Mammary epithelial cell (primary cell): ENCODE measurements around the gene SLC25A4.

Experiments used
- EZH2 ChIP-seq: IDR thresholded peaks from 2 replicates; pipeline ENCODE4 v1.6.1; 2012; ENCODE audit warnings: low read length, inconsistent platforms, borderline replicate concordance
- TF ChIP-seq, protein P1 (sequence below), 2 donors: IDR thresholded peaks in 1 of 2; conservative IDR thresholded peaks in 1 of 2; 2 replicates each; pipeline ENCODE4 v1.5.1; 2011 to 2012; ENCODE audit warnings: inconsistent platforms in 2 of 2, low read length in 2 of 2, mild to moderate bottlenecking in 2 of 2, control low read depth in 1 of 2, low read depth in 1 of 2; ENCODE audit not compliant: insufficient read depth in 1 of 2; ENCODE audit errors: extremely low read depth in 1 of 2

DNA sequence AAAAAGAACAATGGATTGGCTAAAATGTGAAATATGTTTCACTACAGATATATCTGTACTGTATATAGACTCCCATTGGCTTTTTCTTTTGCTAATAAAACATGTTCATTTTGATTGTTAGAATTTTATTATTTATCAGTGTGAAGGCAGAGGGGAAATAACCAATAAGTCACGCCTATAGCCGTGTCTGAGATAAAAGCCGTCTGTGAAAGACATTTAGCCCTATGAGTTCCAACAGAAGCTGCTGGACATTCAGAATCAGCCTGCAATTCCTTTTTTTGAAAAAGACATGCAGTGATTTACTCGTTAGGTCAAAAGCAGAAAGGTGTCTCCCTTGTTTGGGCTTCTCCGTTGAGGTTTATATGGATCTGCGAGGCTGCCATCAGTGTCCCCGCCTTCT, 24.2 kb upstream of the SLC25A4 start:
- TF ChIP-seq, protein P1, sequence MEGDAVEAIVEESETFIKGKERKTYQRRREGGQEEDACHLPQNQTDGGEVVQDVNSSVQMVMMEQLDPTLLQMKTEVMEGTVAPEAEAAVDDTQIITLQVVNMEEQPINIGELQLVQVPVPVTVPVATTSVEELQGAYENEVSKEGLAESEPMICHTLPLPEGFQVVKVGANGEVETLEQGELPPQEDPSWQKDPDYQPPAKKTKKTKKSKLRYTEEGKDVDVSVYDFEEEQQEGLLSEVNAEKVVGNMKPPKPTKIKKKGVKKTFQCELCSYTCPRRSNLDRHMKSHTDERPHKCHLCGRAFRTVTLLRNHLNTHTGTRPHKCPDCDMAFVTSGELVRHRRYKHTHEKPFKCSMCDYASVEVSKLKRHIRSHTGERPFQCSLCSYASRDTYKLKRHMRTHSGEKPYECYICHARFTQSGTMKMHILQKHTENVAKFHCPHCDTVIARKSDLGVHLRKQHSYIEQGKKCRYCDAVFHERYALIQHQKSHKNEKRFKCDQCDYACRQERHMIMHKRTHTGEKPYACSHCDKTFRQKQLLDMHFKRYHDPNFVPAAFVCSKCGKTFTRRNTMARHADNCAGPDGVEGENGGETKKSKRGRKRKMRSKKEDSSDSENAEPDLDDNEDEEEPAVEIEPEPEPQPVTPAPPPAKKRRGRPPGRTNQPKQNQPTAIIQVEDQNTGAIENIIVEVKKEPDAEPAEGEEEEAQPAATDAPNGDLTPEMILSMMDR (conservative IDR thresholded peaks at IDR 0.05 in 1 of 2, IDR thresholded peaks at IDR 0.05 in 1 of 2; ENCODE audit: extremely low read depth in 1 of 2, insufficient read depth in 1 of 2, low read depth in 1 of 2, low read length in 2 of 2) = no peak
- no peak for TF ChIP-seq EZH2
